Measurements from ENCODE around the gene RHOT1.

The RHOT1 gene

GRCh38 chr17:32274101-32274500, 131.8 kb downstream of the RHOT1 start:
- TF ChIP-seq CTCF (IDR thresholded peaks at IDR 0.05; ENCODE audit: low read depth, low read length) = no peak
- Histone ChIP-seq H3K27me3 (no peaks in the 10 kb centered on the region), H3K36me3 (no peaks in the 10 kb centered on the region), H3K4me3 (ENCODE audit: low read depth, low read length) (no peak overlapping the region), H3K4me1 (peaks cover 14% of the 10 kb centered on the region), H3K9me3 (no peaks in the 10 kb centered on the region)
- DNase-seq = no peak

GRCh38 chr17:32274643-32275042, 132.3 kb downstream of the RHOT1 start:
- H3K36me3 ChIP-seq = no peaks in the 10 kb centered on the region
- TF ChIP-seq CTCF (IDR thresholded peaks at IDR 0.05; ENCODE audit: low read depth, low read length) = no peak

More at GRCh38 chr17:32274643-32275042, 132.3 kb downstream of the RHOT1 start:
- Histone ChIP-seq H3K9me3 (no peaks in the 10 kb centered on the region), H3K27me3 (no peaks in the 10 kb centered on the region), H3K4me3 (ENCODE audit: low read depth, low read length) (no peak overlapping the region), H3K4me1 (peaks cover 14% of the 10 kb centered on the region)
- no peak for DNase-seq
